Esophagus muscularis mucosa (tissue), 4 donors: ENCODE results near the gene STARD5. TPM values are rescaled to one million over a fixed set of nuclear protein-coding genes. Genes with fewer than 3 reads are reported as not detected.

Source experiments
- DNase-seq: peaks from one replicate; pipeline ENCODE4 v3.0.0-alpha.2; 2017; ENCODE audit errors: extremely low spot score
- H3K27ac ChIP-seq, 4 donors: fragments of 200-600 bp; sonication (generic); replicated peaks in 1 of 4; 1 replicate in 3 of 4; 2 replicates in 1 of 4; pipeline ENCODE4 v1.5.1; 2016 to 2019; ENCODE audit warnings: mild to moderate bottlenecking in 1 of 4
- H3K27me3 ChIP-seq, 4 donors: fragments of 200-600 bp; sonication (generic); one replicate each; pipeline versions ENCODE4 v1.5.1 to v1.6.0; 2016 to 2019
- H3K36me3 ChIP-seq, 4 donors: fragments of 200-600 bp; sonication (generic); one replicate each; pipeline ENCODE4 v1.5.1; 2016 to 2019
- H3K4me1 ChIP-seq, 4 donors: fragments of 200-600 bp; sonication (generic); one replicate each; pipeline ENCODE4 v1.5.1; 2016 to 2019
- H3K4me3 ChIP-seq, 4 donors: fragments of 200-600 bp; sonication (generic); 1 replicate in 2 of 4; 2 replicates in 2 of 4; pipeline ENCODE4 v1.5.1; 2016 to 2019; ENCODE audit warnings: mild to moderate bottlenecking in 4 of 4, moderate library complexity in 1 of 4
- H3K9me3 ChIP-seq, 4 donors: fragments of 200-600 bp; sonication (generic); 1 replicate in 3 of 4; 2 replicates in 1 of 4; pipeline ENCODE4 v1.5.1; 2016 to 2019
- CTCF ChIP-seq, 3 experiments: fragments of 200-600 bp in 2 of 3; fragments of 450-650 bp in 1 of 3; sonication (generic) in 2 of 3; IDR thresholded peaks; one replicate each; pipeline ENCODE4 v1.5.1; 2017 to 2019; ENCODE audit warnings: antibody characterized with exemption in 3 of 3, mild to moderate bottlenecking in 2 of 3, moderate library complexity in 1 of 3
- EP300 ChIP-seq: sonication (generic); formaldehyde crosslinking; IDR thresholded peaks from one replicate; pipeline ENCODE4 v1.6.1; 2017; ENCODE audit warnings: antibody characterized with exemption
- POLR2A ChIP-seq: fragments of 450-650 bp; IDR thresholded peaks from one replicate; pipeline ENCODE4 v1.6.1; 2017; ENCODE audit warnings: antibody characterized with exemption, moderate library complexity, mild to moderate bottlenecking, low read depth
- POLR2AphosphoS5 ChIP-seq, 2 donors: sonication (generic); formaldehyde crosslinking; IDR thresholded peaks; one replicate each; pipeline ENCODE4 v1.6.1; 2017; ENCODE audit warnings: antibody characterized with exemption in 2 of 2
- WGBS: methylation state at CpG from one replicate; pipeline ENCODE4 v1.1.5; 2018; 5-methylcytosine and 5-hydroxymethylcytosine counted together
- intact Hi-C: fragments of 100-400 bp; cut with DNase I; formaldehyde crosslinking; loops from one replicate; pipeline ENCODE4 v1.15.1; 2023
- total RNA-seq, 4 donors: library from RNA; depleted of rRNA; stranded (reverse); fragments of >200 nt; gene quantifications; one replicate each; pipeline versions ENCODE4 v1.1.0 to v1.2.1, GENCODE V29; 2016

The STARD5 gene
- total RNA-seq, 4 donors from 2014 or later: 2.7 to 3.7 (median 3.0) TPM

DNA sequence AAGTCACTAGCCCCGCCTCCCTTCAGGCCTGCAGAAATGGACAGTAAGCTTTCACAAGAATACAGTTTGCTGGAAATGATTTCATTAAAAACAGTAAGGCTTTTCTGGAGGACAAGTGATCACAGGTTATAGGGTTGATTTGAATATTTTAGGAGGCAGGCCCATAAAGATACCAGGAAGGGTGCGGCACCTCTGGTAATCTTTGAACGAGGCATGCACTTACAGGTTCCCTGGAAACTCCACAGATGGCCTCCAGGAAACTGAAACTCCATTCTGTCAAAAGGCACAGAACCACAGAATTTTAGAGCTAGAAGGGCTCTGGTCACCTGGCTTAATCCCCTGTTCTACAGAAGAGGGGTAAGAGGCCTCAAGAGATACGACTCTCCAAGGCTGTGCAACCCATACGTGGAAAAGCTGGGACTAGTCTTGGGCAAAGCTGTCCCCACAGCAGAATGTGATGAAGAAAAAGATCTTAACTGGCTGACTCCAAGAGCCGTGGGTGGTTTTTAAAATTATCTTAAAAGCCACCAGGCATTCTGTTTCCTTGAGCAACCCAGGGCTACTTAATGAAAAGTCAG lies 1.2 kb downstream of the STARD5 start:
- Histone ChIP-seq H3K4me3 (peak overlapping the region in 2 of 4 donors; percentile 74 to 87), H3K36me3 (peaks cover 7 to 27% (median 23%) of the 10 kb centered on the region in 4 donors), H3K27ac (no peak overlapping the region), H3K27me3 (no peaks in the 10 kb centered on the region), H3K9me3 (no peaks in the 10 kb centered on the region), H3K4me1 (peaks cover 14 to 22% (median 21%) of the 10 kb centered on the region in 4 donors)
- DNase-seq: no peak
- WGBS: 84% methylated on average over 6 of the region's 6 CpGs
- intact Hi-C loops: loop anchor here (10.0 kb wide), 1 partner anchor 328 kb away; no protein-coding TSS in a partner anchor
- TF ChIP-seq POLR2A (no peak), EP300 (no peak), POLR2AphosphoS5 (IDR thresholded peaks at IDR 0.05) (no peak), CTCF (IDR thresholded peaks at IDR 0.05) (no peak)

GRCh38 chr15:81321667-81322066 lies 2.3 kb downstream of the STARD5 start:
- no peak for TF ChIP-seq CTCF (IDR thresholded peaks at IDR 0.05)
- no peak for TF ChIP-seq EP300
- TF ChIP-seq POLR2A: no peak
- no peak for TF ChIP-seq POLR2AphosphoS5 (IDR thresholded peaks at IDR 0.05)
- peaks cover 14 to 22% (median 21%) of the 10 kb centered on the region in 4 donors for H3K4me1 ChIP-seq
- WGBS: 90% methylated on average over 1 of the region's 1 CpG
- intact Hi-C loops: loop anchor here (10.0 kb wide), 1 partner anchor 327 kb away; no protein-coding TSS in a partner anchor
- no peak overlapping the region for H3K4me3 ChIP-seq
- H3K27ac ChIP-seq: no peak overlapping the region
- H3K9me3 ChIP-seq: no peaks in the 10 kb centered on the region
- H3K36me3 ChIP-seq: peaks cover 9 to 38% (median 28%) of the 10 kb centered on the region in 4 donors
- no peaks in the 10 kb centered on the region for H3K27me3 ChIP-seq
- DNase-seq: no peak

- no peak for DNase-seq
- no peak for TF ChIP-seq EP300
- TF ChIP-seq CTCF (IDR thresholded peaks at IDR 0.05): no peak
- no peak for TF ChIP-seq POLR2A
- no peak for TF ChIP-seq POLR2AphosphoS5 (IDR thresholded peaks at IDR 0.05)
- Histone ChIP-seq H3K4me1 (peaks cover 5 to 14% (median 12%) of the 10 kb centered on the region in 4 donors), H3K27me3 (no peaks in the 10 kb centered on the region), H3K9me3 (no peaks in the 10 kb centered on the region), H3K27ac (no peak overlapping the region), H3K36me3 (peaks cover 9 to 49% (median 39%) of the 10 kb centered on the region in 4 donors), H3K4me3 (no peak overlapping the region)
- 96% methylated on average over 5 of the region's 6 CpGs for WGBS
- intact Hi-C loops: no loop called here
Observed at GRCh38 chr15:81317642-81318017, 6.3 kb downstream of the STARD5 start.

- Histone ChIP-seq H3K27me3 (no peaks in the 10 kb centered on the region), H3K36me3 (peaks cover 9 to 60% (median 44%) of the 10 kb centered on the region in 4 donors), H3K4me3 (no peak overlapping the region), H3K27ac (no peak overlapping the region), H3K4me1 (peaks cover 5 to 22% (median 19%) of the 10 kb centered on the region in 4 donors), H3K9me3 (no peaks in the 10 kb centered on the region)
- no peak for DNase-seq
- 90% methylated on average over 3 of the region's 3 CpGs for WGBS
- intact Hi-C loops: no loop called here
- no peak for TF ChIP-seq CTCF (IDR thresholded peaks at IDR 0.05)
- TF ChIP-seq POLR2AphosphoS5 (IDR thresholded peaks at IDR 0.05): no peak
- no peak for TF ChIP-seq EP300
- TF ChIP-seq POLR2A: no peak
Observed at GRCh38 chr15:81316267-81316666, 7.7 kb downstream of the STARD5 start.
